ENCODE data around the gene MYO1H.

DNA sequence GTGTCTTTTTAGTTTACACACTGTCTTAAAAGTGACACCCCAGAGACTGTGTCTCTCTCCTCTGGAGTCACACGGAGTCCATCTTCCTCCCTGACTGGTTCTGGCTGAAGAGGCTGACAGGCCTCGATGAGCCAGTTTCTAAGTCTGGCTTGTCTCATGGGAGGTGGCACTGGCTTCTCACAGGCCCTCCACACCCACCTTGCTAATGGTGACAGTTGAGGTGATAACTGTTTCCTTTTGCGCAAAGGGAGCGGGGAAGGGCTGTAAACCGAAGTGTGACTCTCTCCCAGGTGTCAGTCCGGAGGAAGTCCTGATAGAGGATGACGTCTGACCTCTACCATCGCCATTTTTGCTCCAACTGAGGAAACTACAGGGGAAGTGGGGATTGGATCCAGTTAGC is 99.2 kb downstream of the MYO1H start:
- TF ChIP-seq, protein P1, sequence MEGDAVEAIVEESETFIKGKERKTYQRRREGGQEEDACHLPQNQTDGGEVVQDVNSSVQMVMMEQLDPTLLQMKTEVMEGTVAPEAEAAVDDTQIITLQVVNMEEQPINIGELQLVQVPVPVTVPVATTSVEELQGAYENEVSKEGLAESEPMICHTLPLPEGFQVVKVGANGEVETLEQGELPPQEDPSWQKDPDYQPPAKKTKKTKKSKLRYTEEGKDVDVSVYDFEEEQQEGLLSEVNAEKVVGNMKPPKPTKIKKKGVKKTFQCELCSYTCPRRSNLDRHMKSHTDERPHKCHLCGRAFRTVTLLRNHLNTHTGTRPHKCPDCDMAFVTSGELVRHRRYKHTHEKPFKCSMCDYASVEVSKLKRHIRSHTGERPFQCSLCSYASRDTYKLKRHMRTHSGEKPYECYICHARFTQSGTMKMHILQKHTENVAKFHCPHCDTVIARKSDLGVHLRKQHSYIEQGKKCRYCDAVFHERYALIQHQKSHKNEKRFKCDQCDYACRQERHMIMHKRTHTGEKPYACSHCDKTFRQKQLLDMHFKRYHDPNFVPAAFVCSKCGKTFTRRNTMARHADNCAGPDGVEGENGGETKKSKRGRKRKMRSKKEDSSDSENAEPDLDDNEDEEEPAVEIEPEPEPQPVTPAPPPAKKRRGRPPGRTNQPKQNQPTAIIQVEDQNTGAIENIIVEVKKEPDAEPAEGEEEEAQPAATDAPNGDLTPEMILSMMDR (IDR thresholded peaks at IDR 0.05): no peak
- TF ChIP-seq POLR2AphosphoS5 (IDR thresholded peaks at IDR 0.05): no peak
- no peak for TF ChIP-seq POLR2A (IDR thresholded peaks at IDR 0.05)
- no peak for TF ChIP-seq EP300 (IDR thresholded peaks at IDR 0.05)
